ENCODE results near the gene FBXO24. TPM values are rescaled to one million over a fixed set of nuclear protein-coding genes. Genes with fewer than 3 reads are reported as not detected.

The FBXO24 gene
- polyA plus RNA-seq, 1 of the 3 experiments (the other 2 are of a cell fraction) = 0.94 TPM

DNA sequence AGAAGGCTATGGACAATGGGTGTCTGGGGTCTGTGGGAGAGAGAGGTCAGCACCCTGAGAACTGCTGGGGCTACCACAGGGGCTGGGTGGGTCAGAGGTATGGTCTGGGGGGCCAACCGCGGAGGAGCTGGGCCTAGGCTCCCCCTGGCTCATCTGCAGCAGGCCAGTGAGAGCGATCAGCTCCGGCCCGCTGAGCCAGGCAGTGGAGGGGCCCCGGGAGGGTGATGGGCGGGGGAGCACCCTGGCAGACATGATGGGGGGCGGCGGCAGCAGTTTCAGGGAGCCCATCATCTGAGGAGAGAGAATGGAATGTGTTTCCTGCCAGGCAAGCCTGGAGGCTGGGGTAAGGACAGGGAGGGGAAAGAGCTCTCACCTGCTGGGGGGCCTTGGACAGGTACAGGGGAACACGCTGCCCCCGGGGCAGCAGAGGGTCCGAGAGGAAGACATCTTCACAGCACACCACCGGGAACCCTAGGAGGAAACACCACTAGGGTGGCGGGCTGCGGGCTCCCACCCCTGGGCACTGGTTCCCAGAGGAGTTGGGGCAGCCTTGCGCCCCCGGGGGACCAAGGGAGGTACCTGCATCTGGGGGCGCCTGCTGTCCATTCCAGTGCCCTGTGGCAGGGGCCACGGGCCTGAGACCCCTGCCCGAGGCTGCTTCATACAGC is 13.7 kb upstream of the FBXO24 start:
- Histone ChIP-seq H3K36me3 (replicated peaks in 1 of 2; ENCODE audit: control insufficient read depth in 1 of 2, insufficient read depth in 2 of 2, low read length in 1 of 2) (peaks cover 14 to 29% of the 10 kb centered on the region in 2 experiments), H3K9me2 (no peaks in the 10 kb centered on the region), H3K9ac (no peak overlapping the region), H4K20me1 (ENCODE audit: insufficient read depth) (no peaks in the 10 kb centered on the region), H3K79me2 (ENCODE audit: insufficient read depth) (no peaks in the 10 kb centered on the region), H3K9me3 (no peaks in the 10 kb centered on the region), H3K4me3 (ENCODE audit: low read depth in 2 of 2, low read length in 1 of 2) (no peak overlapping the region), H3K27me3 (ENCODE audit: insufficient read depth) (no peaks in the 10 kb centered on the region), H3K4me2 (no peak overlapping the region), H2AFZ (ENCODE audit: low read depth) (no peak overlapping the region), H3K27ac (ENCODE audit: low read depth in 2 of 2, low read length in 1 of 2) (no peak overlapping the region), H3F3A (replicated peaks; ENCODE audit: insufficient read depth) (no peaks in the 10 kb centered on the region), H3K4me1 (ENCODE audit: control insufficient read depth in 1 of 2, insufficient read depth in 2 of 2, low read depth in 1 of 2, low read length in 1 of 2) (peaks cover 0 to 32% of the 10 kb centered on the region in 2 experiments; a peak in 1 of 4 replicates)
- POLR2A ChIA-PET = interaction anchor here (2.7 kb wide), 1 partner anchor 13 kb away, joined by 19 read pairs; the partner anchor contains the start of genes FBXO24 and LRCH4
- peak; percentile 30 for DNase-seq
- WGBS (ENCODE audit: low lambda C conversion rate) = 93% methylated on average over 12 of the region's 20 CpGs
- CTCF ChIA-PET = interaction anchor here (0.7 to 2.0 kb wide), 6 partner anchors 8 to 89 kb away, joined by 3 to 5 read pairs (median 3); no protein-coding TSS in a partner anchor
- TF ChIP-seq TEAD4 (IDR thresholded peaks at IDR 0.05; ENCODE audit: borderline replicate concordance, insufficient read depth) (no peak), EP300 (IDR thresholded peaks at IDR 0.05; ENCODE audit: borderline replicate concordance in 1 of 2, low read depth in 1 of 2, low read length in 1 of 2) (no peak), RFX5 (IDR thresholded peaks at IDR 0.05; ENCODE audit: low read length) (no peak), TCF12 (IDR thresholded peaks at IDR 0.05) (no peak), TAF1 (IDR thresholded peaks at IDR 0.05; ENCODE audit: borderline replicate concordance, low read depth, low read length) (no peak), RXRA (IDR thresholded peaks at IDR 0.05; ENCODE audit: borderline replicate concordance, low read depth) (no peak), FOXJ3 (CRISPR knock-in tag; IDR thresholded peaks at IDR 0.05) (no peak), NRF1 (IDR thresholded peaks at IDR 0.05; ENCODE audit: low read depth, low read length) (no peak), JUND (IDR thresholded peaks at IDR 0.05) (no peak), ELF1 (IDR thresholded peaks at IDR 0.05) (no peak), USF1 (IDR thresholded peaks at IDR 0.05; ENCODE audit: borderline replicate concordance, low read depth) (no peak), MEF2A (IDR thresholded peaks at IDR 0.05; ENCODE audit: borderline replicate concordance, low read depth) (no peak), SMC3 (IDR thresholded peaks at IDR 0.05; ENCODE audit: low read depth, low read length) (no peak), POLR2AphosphoS5 (IDR thresholded peaks at IDR 0.05; ENCODE audit: low read depth, low read length) (no peak), CHD2 (IDR thresholded peaks at IDR 0.05; ENCODE audit: low read length, partially characterized antibody) (no peak), GABPA (IDR thresholded peaks at IDR 0.05; ENCODE audit: low read depth) (no peak)
- TF ChIP-seq, protein P1, sequence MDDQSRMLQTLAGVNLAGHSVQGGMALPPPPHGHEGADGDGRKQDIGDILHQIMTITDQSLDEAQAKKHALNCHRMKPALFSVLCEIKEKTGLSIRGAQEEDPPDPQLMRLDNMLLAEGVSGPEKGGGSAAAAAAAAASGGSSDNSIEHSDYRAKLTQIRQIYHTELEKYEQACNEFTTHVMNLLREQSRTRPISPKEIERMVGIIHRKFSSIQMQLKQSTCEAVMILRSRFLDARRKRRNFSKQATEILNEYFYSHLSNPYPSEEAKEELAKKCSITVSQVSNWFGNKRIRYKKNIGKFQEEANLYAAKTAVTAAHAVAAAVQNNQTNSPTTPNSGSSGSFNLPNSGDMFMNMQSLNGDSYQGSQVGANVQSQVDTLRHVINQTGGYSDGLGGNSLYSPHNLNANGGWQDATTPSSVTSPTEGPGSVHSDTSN (IDR thresholded peaks at IDR 0.05) = no peak
- TF ChIP-seq, protein P2, sequence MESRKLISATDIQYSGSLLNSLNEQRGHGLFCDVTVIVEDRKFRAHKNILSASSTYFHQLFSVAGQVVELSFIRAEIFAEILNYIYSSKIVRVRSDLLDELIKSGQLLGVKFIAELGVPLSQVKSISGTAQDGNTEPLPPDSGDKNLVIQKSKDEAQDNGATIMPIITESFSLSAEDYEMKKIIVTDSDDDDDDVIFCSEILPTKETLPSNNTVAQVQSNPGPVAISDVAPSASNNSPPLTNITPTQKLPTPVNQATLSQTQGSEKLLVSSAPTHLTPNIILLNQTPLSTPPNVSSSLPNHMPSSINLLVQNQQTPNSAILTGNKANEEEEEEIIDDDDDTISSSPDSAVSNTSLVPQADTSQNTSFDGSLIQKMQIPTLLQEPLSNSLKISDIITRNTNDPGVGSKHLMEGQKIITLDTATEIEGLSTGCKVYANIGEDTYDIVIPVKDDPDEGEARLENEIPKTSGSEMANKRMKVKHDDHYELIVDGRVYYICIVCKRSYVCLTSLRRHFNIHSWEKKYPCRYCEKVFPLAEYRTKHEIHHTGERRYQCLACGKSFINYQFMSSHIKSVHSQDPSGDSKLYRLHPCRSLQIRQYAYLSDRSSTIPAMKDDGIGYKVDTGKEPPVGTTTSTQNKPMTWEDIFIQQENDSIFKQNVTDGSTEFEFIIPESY (IDR thresholded peaks at IDR 0.05; ENCODE audit: borderline replicate concordance, low read depth) = no peak
- TF ChIP-seq, protein P3, sequence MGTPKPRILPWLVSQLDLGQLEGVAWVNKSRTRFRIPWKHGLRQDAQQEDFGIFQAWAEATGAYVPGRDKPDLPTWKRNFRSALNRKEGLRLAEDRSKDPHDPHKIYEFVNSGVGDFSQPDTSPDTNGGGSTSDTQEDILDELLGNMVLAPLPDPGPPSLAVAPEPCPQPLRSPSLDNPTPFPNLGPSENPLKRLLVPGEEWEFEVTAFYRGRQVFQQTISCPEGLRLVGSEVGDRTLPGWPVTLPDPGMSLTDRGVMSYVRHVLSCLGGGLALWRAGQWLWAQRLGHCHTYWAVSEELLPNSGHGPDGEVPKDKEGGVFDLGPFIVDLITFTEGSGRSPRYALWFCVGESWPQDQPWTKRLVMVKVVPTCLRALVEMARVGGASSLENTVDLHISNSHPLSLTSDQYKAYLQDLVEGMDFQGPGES (IDR thresholded peaks at IDR 0.05; ENCODE audit: low read depth, low read length) = no peak
